ENCODE measurements around the gene CLASRP.

Gene CLASRP

GRCh38 chr19:45078390-45079062, 39.7 kb downstream of the CLASRP start:
- Histone ChIP-seq H3K9ac (ENCODE audit: low read length) (peak overlapping the region; percentile 93), H3K36me3 (replicated peaks; ENCODE audit: insufficient read depth, low read length) (peaks cover 5% of the 10 kb centered on the region; the same call in 1 of the 2 replicates), H3K4me2 (ENCODE audit: low read depth, low read length) (peak overlapping the region; percentile 99), H4K20me1 (ENCODE audit: insufficient read depth, low read length) (no peaks in the 10 kb centered on the region), H3K27ac (ENCODE audit: low read length) (peak overlapping the region; percentile 26; the same call in 1 of the 2 replicates), H2AFZ (ENCODE audit: low read length) (peak overlapping the region; percentile 43), H3K79me2 (ENCODE audit: low read length) (peaks cover 70% of the 10 kb centered on the region), H3K9me2 (replicated peaks; ENCODE audit: insufficient read depth, low read length) (no peaks in the 10 kb centered on the region), H3F3A (ENCODE audit: insufficient read depth, low read length) (peaks cover 25% of the 10 kb centered on the region), H3K4me1 (ENCODE audit: low read length) (peaks cover 18% of the 10 kb centered on the region), H3K4me3 (ENCODE audit: low read length) (peak overlapping the region; percentile 95), H3K9me3 (replicated peaks; ENCODE audit: insufficient read depth, low read length) (no peaks in the 10 kb centered on the region), H3K27me3 (replicated peaks; ENCODE audit: insufficient read depth, low read length) (no peaks in the 10 kb centered on the region)
- TF ChIP-seq, protein P1, sequence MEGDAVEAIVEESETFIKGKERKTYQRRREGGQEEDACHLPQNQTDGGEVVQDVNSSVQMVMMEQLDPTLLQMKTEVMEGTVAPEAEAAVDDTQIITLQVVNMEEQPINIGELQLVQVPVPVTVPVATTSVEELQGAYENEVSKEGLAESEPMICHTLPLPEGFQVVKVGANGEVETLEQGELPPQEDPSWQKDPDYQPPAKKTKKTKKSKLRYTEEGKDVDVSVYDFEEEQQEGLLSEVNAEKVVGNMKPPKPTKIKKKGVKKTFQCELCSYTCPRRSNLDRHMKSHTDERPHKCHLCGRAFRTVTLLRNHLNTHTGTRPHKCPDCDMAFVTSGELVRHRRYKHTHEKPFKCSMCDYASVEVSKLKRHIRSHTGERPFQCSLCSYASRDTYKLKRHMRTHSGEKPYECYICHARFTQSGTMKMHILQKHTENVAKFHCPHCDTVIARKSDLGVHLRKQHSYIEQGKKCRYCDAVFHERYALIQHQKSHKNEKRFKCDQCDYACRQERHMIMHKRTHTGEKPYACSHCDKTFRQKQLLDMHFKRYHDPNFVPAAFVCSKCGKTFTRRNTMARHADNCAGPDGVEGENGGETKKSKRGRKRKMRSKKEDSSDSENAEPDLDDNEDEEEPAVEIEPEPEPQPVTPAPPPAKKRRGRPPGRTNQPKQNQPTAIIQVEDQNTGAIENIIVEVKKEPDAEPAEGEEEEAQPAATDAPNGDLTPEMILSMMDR (IDR thresholded peaks at IDR 0.05; ENCODE audit: low read length) = no peak
- TF ChIP-seq EZH2 (optimal IDR thresholded peaks at IDR 0.05; ENCODE audit: low read depth, low read length) (no peak), EZH2phosphoT487 (IDR thresholded peaks at IDR 0.05; ENCODE audit: low read length) (no peak)
- no peak for DNase-seq

DNA sequence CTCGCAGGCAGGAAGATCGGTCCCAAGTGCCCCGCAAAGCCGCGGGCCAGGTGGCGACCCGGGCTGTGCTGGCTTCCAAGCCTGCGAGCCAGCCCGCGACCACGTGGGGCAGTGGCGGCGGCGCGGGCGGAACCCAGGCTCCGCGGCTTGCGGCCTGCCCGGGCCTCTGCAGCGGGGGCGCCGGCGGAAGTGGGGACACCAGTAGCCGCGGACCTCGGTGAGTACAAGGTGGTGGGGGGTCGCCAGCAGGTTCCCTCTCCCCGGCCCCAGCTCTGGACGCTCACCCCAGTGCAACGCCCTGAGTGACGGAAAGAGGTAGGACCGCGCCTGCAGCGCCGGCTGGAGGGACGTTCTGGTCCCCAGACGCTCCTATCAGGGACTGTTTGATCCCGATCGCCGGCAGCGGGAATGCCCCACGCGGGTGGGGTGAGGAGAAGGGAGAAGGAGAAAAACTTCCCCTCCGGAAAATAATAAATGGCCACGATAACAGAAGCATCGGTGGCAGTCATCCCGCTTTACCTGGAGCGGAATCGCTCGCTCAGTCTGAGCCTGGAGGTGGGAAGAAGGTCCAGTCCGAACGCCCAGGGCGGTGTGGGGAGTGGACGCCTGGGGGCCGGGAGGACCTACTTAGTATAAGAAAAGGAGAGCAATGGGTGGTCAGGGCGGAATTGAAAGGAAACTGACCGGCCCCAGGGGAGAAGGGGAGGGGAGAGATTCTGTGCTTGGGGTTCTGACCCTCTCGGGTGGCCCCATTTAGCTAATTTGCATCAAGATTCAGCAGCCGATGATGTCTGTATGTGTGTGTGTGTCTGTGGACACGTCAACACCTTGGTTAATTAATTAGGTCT, 40.4 kb downstream of the CLASRP start, which contains the start of gene GEMIN7:
TSS of gene GEMIN7 (plus strand) at position 198 of the 848 bp plus-strand sequence. CDS start 10,855 bp downstream, outside the sequence.
- Histone ChIP-seq H3K79me2 (ENCODE audit: low read length) (peaks cover 64% of the 10 kb centered on the region), H2AFZ (ENCODE audit: low read length) (peak within 1 kb of the TSS; percentile 88), H3F3A (ENCODE audit: insufficient read depth, low read length) (peaks cover 24% of the 10 kb centered on the region), H3K4me3 (ENCODE audit: low read length) (peak within 1 kb of the TSS; percentile 95), H3K9me2 (replicated peaks; ENCODE audit: insufficient read depth, low read length) (no peaks in the 10 kb centered on the region), H3K27me3 (replicated peaks; ENCODE audit: insufficient read depth, low read length) (no peaks in the 10 kb centered on the region), H3K4me2 (ENCODE audit: low read depth, low read length) (peak within 1 kb of the TSS; percentile 99), H3K9me3 (replicated peaks; ENCODE audit: insufficient read depth, low read length) (no peaks in the 10 kb centered on the region), H3K4me1 (ENCODE audit: low read length) (peaks cover 17% of the 10 kb centered on the region), H3K27ac (ENCODE audit: low read length) (peak within 1 kb of the TSS; percentile 65; the same call in 1 of the 2 replicates), H3K9ac (ENCODE audit: low read length) (peak within 1 kb of the TSS; percentile 93), H3K36me3 (replicated peaks; ENCODE audit: insufficient read depth, low read length) (peaks cover 5% of the 10 kb centered on the region; the same call in 1 of the 2 replicates), H4K20me1 (ENCODE audit: insufficient read depth, low read length) (no peaks in the 10 kb centered on the region)
- TF ChIP-seq EZH2phosphoT487 (IDR thresholded peaks at IDR 0.05; ENCODE audit: low read length) = no peak
- TF ChIP-seq, protein P1 (IDR thresholded peaks at IDR 0.05; ENCODE audit: low read length) = peak; percentile 21; the same call in 1 of the 2 replicates
- TF ChIP-seq EZH2 (optimal IDR thresholded peaks at IDR 0.05; ENCODE audit: low read depth, low read length) = no peak
- peak; percentile 82 for DNase-seq

DNA sequence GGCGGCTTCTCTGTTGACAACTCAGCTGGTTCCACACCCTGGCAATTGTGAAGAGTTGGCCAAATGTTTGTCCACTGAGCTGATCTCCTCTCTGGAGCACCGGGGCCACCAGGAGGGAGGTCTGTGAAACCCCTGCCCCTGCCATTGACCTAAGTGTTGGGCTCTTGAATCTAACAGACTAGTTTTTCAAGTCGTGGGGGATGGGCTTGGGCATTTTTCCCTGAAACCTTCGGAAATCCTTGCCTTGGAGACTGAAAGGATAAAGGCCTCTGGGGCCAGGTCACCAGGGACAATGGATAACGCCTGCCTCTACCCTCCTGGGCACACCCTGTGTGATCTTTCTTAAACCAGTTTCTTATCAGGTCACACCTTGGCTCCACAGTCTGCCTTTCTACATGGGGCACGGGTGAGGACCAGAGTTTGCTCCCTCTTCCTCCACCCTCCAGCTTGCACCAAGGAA, 41.1 kb downstream of the CLASRP start:
- Histone ChIP-seq H4K20me1 (ENCODE audit: insufficient read depth, low read length) (no peaks in the 10 kb centered on the region), H3K79me2 (ENCODE audit: low read length) (peaks cover 59% of the 10 kb centered on the region), H3K27me3 (replicated peaks; ENCODE audit: insufficient read depth, low read length) (no peaks in the 10 kb centered on the region), H3K36me3 (replicated peaks; ENCODE audit: insufficient read depth, low read length) (peaks cover 4% of the 10 kb centered on the region; the same call in 1 of the 2 replicates), H2AFZ (ENCODE audit: low read length) (peak overlapping the region; percentile 88; the same call in 1 of the 2 replicates), H3K9me3 (replicated peaks; ENCODE audit: insufficient read depth, low read length) (no peaks in the 10 kb centered on the region), H3K4me2 (ENCODE audit: low read depth, low read length) (peak overlapping the region; percentile 99), H3F3A (ENCODE audit: insufficient read depth, low read length) (peaks cover 17% of the 10 kb centered on the region), H3K4me1 (ENCODE audit: low read length) (peaks cover 13% of the 10 kb centered on the region), H3K9ac (ENCODE audit: low read length) (peak overlapping the region; percentile 93), H3K27ac (ENCODE audit: low read length) (peak overlapping the region; percentile 65; the same call in 1 of the 2 replicates), H3K9me2 (replicated peaks; ENCODE audit: insufficient read depth, low read length) (no peaks in the 10 kb centered on the region), H3K4me3 (ENCODE audit: low read length) (peak overlapping the region; percentile 95)
- no peak for TF ChIP-seq EZH2phosphoT487 (IDR thresholded peaks at IDR 0.05; ENCODE audit: low read length)
- TF ChIP-seq, protein P1 (IDR thresholded peaks at IDR 0.05; ENCODE audit: low read length) = no peak
- no peak for TF ChIP-seq EZH2 (optimal IDR thresholded peaks at IDR 0.05; ENCODE audit: low read depth, low read length)
- DNase-seq = no peak
